ENCODE data around the gene ITGAD. TPM values are rescaled to one million over a fixed set of nuclear protein-coding genes. Genes with fewer than 3 reads are reported as not detected.
A peak's percentile ranks its signal among the peaks of the same experiment; 100 is the strongest.

Gene ITGAD
- total and polyA plus RNA-seq, 2 of the 13 experiments (the other 11 are each of a cell fraction or from before 2014, with no cell fraction given) = not detected

GRCh38 chr16:31458073-31458843, 65.1 kb downstream of the ITGAD start (continued):
- TF ChIP-seq ETV5 (CRISPR knock-in tag; IDR thresholded peaks at IDR 0.05; ENCODE audit: borderline replicate concordance) = peak; percentile 86
- no peak for TF ChIP-seq ZBTB44 (CRISPR knock-in tag; IDR thresholded peaks at IDR 0.05)
- no peak for TF ChIP-seq CEBPZ (IDR thresholded peaks at IDR 0.05; ENCODE audit: low read length)
- TF ChIP-seq PCBP1 (IDR thresholded peaks at IDR 0.05; ENCODE audit: borderline replicate concordance, low read depth, low read length) = no peak
- no peak for TF ChIP-seq ZNF296 (CRISPR knock-in tag; conservative IDR thresholded peaks at IDR 0.05)
- no peak; the same call in none of the 2 replicates for TF ChIP-seq ZNF232 (CRISPR knock-in tag; IDR thresholded peaks at IDR 0.05; ENCODE audit: borderline replicate concordance)
- TF ChIP-seq MTA1 (CRISPR knock-in tag; IDR thresholded peaks at IDR 0.05; ENCODE audit: borderline replicate concordance) = peak; percentile 87
- no peak; the same call in 1 of the 2 replicates for TF ChIP-seq ARNT2 (CRISPR knock-in tag; IDR thresholded peaks at IDR 0.05; ENCODE audit: low read depth)
- no peak; the same call in 1 of the 2 replicates for TF ChIP-seq KDM1A (CRISPR knock-in tag; IDR thresholded peaks at IDR 0.05)
- TF ChIP-seq ZFP62 (CRISPR knock-in tag; IDR thresholded peaks at IDR 0.05) = no peak
- peak; percentile 8; the same call in 1 of the 2 replicates for TF ChIP-seq KDM3A (CRISPR knock-in tag; IDR thresholded peaks at IDR 0.05; ENCODE audit: low read depth)
- peak; percentile 76 for TF ChIP-seq FOXO1 (CRISPR knock-in tag; IDR thresholded peaks at IDR 0.05)
- TF ChIP-seq ZBTB4 (CRISPR knock-in tag; IDR thresholded peaks at IDR 0.05; ENCODE audit: borderline replicate concordance) = no peak
- peak; percentile 71 for TF ChIP-seq TFDP2 (CRISPR knock-in tag; IDR thresholded peaks at IDR 0.05)
- TF ChIP-seq ZNF431 (CRISPR knock-in tag; IDR thresholded peaks at IDR 0.05; ENCODE audit: borderline replicate concordance, low read depth) = peak; percentile 94
- TF ChIP-seq GLMP (CRISPR knock-in tag; IDR thresholded peaks at IDR 0.05; ENCODE audit: borderline replicate concordance) = no peak
- peak; percentile 81; the same call in 1 of the 2 replicates for TF ChIP-seq ZBTB38 (CRISPR knock-in tag; IDR thresholded peaks at IDR 0.05)

Measured in HepG2 (cell line).